GM12872 (cell line): ENCODE data around the gene FJX1.

ENCODE experiments used
- CTCF ChIP-seq: IDR thresholded peaks from 3 replicates; pipeline ENCODE4 v1.5.1; 2011; ENCODE audit warnings: low read depth, mild to moderate bottlenecking, low read length, moderate library complexity; ENCODE audit not compliant: insufficient read depth

FJX1 gene

GRCh38 chr11:35624316-35624715 is 6.1 kb downstream of the FJX1 start:
- no peak for TF ChIP-seq CTCF

GRCh38 chr11:35624781-35625180 is 6.5 kb downstream of the FJX1 start:
- no peak for TF ChIP-seq CTCF

- TF ChIP-seq CTCF = no peak
These were observed 8.2 kb downstream of the FJX1 start for GRCh38 chr11:35626501-35626900.

- TF ChIP-seq CTCF = no peak
These were observed 11.3 kb downstream of the FJX1 start for GRCh38 chr11:35629511-35629910.

GRCh38 chr11:35629914-35630313 is 11.7 kb downstream of the FJX1 start:
- TF ChIP-seq CTCF = no peak

- no peak for TF ChIP-seq CTCF
These were observed 13.6 kb downstream of the FJX1 start for GRCh38 chr11:35631891-35632290.

- no peak for TF ChIP-seq CTCF
These were observed 14.0 kb downstream of the FJX1 start for GRCh38 chr11:35632301-35632700.
